Hindlimb muscle (tissue), 1 donor: Measurements from ENCODE around the gene RIMBP2. TPM values are rescaled to one million over a fixed set of nuclear protein-coding genes. Genes with fewer than 3 reads are reported as not detected.

Experiments used
- DNase-seq: peaks from one replicate; pipeline ENCODE4 v3.0.0-alpha.2; 2013
- polyA plus RNA-seq: library from polyadenylated mRNA; unstranded; fragments of 120-200 nt; gene quantifications from one replicate; pipeline ENCODE4 v1.2.1, GENCODE V29; 2013; ENCODE audit not compliant: insufficient read length

RIMBP2 gene
- polyA plus RNA-seq, 1 donor, result 0.75 TPM

- DNase-seq, result no peak
Measured at GRCh38 chr12:130456375-130457199, 259.5 kb downstream of the RIMBP2 start.

DNA sequence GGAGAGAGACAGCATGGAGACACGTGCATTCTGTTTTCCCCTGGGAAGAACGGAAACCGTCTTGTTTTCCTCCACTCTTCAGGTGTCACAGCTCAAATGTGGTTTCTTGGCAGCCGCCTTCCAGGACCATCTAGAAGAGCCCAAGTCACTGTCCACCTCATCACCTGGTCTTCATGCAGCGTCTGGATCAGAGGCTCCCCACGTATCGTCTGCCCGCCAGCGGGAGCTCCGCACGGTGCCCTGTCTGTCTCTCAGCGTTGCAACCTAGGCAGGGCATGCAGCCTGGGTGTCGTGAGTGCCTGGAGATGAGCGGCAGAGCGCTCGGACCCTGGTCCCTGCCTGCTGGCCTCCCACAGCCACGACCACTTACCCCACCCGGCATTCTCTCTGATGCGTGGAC, 260.9 kb downstream of the RIMBP2 start:
- DNase-seq, result no peak

DNA sequence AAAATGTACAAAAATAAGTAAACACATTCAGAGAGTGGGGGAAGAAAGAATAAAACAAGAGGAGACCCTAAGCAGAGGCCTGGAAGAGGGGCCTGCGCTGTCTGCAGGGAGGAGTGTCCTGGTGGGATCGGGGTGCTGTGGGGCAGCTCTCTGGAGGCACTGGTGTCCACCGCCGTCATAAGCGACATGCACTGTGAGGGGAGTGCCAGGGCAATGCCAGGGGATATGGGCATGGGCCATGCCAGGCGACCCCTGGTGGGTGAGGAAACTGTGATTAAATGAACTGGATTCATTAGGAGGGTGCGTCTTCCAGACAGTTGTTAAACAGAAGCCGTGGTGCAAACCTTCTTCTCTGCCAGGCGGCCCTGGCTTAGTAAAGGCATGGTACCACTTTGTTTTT, 261.8 kb downstream of the RIMBP2 start:
- DNase-seq, result no peak

DNA sequence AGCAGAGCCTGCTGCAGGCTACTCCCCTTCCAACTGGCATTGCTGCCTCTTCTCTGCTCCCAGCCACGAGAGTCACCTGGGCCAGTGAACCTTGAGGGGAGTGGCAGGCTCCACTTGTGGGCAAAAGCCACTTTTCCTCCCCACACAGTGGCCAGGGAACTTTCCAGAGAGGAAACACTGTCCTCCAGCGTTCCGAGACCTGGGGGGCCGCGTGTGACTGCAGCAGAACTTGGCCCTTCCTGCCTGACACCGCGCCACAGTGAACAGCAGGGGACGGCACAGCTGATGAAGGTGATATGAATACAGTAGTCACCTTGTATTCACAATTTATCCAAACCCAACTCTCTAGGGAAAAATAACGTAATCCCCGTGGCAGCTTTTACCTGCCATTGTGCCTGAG, 263.6 kb downstream of the RIMBP2 start:
- DNase-seq, result no peak

- DNase-seq, result no peak
Measured at GRCh38 chr12:130451001-130451930, 264.8 kb downstream of the RIMBP2 start.

- DNase-seq, result no peak
Measured at GRCh38 chr12:130449291-130449690, 266.8 kb downstream of the RIMBP2 start.

DNA sequence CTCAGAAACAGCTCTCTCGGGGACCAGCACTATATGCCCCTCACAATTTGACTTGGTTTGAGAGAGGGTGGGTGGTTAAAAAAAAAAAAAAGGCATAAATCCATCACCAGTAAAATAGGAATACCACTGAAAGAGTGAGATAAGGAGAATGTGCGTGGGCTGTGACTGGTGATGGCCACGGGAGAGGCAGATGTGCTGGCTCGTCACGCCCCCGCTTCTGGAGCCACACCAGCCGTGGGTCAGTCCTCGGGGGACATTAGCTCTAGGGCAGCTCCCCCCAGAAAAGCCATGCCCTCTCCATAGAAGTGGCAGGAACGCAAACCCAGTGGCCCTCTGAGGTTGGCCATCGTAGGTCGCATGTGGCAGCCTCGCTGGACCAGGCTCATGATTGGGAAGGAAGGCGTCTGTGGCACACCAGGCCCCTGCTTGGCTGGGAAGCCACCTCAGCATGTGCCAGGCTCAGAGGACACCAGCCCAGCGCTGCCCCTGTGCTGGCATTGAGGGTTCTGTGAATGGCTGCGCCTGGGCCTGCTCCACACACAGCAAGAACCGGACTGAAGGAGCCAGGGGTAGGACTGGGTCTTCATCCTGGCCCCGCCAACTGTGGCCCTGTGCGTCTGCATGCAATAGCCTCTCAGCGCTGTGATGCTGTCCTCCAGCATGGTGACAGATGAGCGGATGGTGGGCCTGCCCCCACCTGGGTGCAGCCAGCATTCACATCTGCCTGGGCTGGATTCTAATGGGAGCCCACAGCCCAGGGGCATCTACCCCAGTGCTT, 267.9 kb downstream of the RIMBP2 start:
- DNase-seq, result no peak

DNA sequence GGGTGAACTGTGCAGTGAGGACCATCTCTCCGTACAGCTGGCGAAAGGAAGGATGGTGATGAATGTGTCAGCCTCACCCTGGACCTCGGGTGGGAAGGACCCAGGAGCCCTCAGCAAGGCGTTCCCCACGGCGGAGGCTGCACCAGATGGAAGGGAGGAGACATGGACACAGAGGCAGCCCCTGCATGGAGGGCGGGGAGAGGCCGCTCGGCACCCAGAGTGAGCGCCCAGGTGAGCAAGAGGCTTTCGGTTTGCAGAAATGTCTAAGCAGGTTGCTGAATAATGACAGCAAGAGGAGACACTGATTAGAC, 268.5 kb downstream of the RIMBP2 start:
- no peak for DNase-seq

- DNase-seq, result no peak
Measured at GRCh38 chr12:130446846-130447654, 269.0 kb downstream of the RIMBP2 start.

DNA sequence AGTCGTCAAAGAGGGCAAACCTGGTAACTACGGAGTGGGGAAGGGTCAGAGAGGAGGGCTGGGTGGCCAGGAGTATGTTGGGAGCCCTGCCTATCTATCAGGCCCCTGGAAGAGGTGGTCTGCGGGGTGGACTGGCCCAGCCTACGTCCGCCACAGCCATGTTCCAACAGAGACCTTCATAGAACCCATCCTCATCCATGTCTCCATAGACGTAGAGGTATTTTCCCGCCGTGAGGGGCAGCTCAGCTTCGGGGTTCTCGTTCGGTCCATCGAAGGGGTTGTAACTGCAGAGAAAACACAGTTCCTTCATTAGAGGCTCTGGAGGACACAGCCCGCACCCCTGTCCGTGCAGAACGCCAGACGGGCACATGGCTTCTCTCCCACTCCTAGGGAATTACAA, 271.1 kb downstream of the RIMBP2 start:
- DNase-seq, result no peak

GRCh38 chr12:130444061-130444460, 272.0 kb downstream of the RIMBP2 start:
- no peak for DNase-seq

DNA sequence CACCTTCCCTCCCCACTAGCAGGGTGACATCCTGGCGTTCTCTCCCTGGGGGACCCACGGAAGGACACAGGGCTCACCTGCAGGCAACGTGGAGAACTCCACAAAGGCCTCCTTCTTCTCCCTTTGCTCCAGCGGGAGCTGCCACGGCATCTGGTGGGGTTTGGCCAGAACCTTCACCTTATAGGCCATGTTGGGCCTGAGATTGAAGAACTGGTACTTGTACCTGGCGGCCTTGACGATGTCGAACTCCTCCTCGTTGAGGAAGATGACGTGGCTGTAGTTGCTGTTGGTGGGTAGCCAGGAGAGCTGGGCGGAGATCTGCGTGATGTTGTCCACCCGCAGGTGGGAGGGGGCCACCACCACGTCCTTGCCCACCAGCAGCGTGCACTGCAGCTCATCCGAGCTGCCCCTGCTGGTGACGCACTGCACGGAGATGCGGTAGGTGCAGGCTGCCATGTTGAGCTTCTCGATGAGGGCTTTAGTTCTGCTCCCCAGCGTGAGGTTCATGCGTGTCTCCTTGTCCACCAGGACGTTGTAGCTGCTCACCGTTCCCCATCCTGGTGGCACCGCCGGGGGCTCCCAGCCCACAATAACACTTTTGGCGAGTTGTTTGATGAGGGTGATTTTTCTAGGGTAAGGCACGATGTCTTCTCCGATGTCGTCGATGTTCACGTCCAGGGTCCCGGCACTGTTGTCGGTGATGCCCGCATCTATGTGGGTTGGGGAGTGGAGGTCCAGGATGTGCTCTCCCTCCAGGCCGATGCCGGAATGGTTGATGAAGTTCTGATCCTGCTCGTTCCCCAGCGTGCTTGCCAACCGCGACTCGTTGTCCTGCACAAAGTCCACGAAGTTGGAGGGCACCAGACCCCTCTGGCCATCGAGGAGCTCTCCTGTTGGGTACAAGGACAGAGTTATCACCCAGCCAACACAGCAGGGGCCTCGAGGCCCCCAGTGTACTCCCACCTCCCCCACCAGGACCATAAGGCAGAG, 274.0 kb downstream of the RIMBP2 start:
- no peak for DNase-seq

GRCh38 chr12:130440411-130441080, 275.6 kb downstream of the RIMBP2 start:
- DNase-seq, result no peak

- no peak for DNase-seq
Measured at GRCh38 chr12:130439250-130439649, 276.8 kb downstream of the RIMBP2 start.

- no peak for DNase-seq
Measured at GRCh38 chr12:130438711-130439110, 277.4 kb downstream of the RIMBP2 start.

- no peak for DNase-seq
Measured at GRCh38 chr12:130438243-130438620, 277.9 kb downstream of the RIMBP2 start.

- no peak for DNase-seq
Measured at GRCh38 chr12:130437555-130438242, 278.4 kb downstream of the RIMBP2 start.

- DNase-seq, result no peak
Measured at GRCh38 chr12:130436741-130437501, 279.2 kb downstream of the RIMBP2 start.

DNA sequence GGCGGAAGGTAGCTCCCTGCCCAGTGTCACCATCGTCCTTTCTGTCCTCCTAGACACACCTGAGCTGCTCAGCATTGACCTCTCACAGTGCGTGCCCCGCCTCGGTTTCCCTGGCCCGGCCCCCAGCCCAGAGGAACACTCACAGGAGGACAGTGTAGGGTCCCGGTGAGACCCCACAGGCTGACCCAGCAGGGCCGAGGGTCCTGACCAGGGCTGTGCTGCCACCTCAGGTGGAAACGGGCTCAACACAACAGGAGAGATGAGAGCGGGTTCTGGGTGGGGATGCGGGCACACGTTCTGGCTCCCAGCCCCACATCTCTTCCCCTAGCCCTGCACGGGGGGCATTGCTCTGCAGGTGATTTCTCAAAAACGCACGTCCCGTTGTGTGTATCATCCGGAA, 280.3 kb downstream of the RIMBP2 start:
- DNase-seq, result no peak
